ENCODE results near the gene GCLC. TPM values are rescaled to one million over a fixed set of nuclear protein-coding genes. Genes with fewer than 3 reads are reported as not detected.

Gene GCLC
- total RNA-seq, 1 donor from 2014 or later, result 27.1 TPM

DNA sequence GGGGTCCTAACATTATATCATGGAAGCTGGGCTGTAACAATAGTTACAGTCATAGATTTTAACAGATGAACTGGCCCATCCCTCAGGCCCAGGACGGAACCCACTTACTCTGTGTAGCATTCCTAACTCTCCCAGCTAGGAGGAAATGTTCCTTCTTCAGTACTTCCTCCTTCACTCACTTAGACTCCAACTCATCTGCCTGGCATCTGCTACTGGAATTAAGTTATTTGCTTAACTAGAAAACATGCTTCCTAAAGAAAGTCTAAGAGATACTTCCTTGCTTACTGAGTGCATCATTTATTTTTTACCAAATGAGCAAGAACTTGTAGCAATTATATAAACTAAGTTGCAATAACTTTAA, 20.5 kb downstream of the GCLC start:
- no peak for DNase-seq

DNA sequence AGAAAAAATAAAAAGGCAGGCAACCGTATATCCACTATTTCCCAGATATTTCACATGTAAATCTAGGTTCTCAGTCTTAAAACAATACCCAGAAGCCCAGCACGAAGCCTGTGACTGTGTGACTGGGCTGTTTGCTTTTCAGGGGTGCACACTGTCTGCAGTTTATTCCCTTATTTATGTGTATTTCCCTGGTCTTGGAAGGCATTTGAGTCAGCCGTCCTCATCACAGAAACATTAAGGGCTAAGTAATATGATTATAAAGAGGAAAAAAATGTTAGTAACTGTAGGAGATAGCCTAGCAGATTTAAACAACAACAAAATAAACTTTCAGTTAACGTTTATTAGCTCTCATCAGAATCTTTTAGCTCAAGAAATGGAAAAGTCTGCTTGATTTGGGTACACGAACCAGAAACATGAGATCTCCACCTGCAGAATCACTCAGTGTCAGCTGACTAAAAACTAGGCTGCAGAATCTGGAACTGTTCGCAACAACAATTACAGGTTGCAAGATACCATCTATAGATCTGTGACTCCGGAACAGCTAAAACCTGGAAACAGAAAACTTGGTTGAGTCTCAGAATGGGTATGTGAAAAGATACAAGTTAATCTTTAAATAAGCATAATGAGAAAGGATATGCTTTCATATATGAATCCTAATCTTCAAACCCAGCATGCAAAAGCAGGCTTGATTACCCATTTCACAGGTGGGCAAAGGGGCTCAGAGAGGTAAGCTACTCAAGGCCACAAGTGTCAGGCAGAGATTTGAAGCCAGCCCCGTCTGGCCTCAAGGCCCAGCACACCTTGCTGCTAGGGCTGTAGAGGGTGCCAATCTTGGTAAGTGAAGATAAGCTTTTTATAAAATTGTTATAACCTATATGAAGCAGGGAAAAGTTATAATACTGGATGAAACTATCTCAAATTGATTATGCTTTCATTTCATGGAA, 21.1 kb downstream of the GCLC start:
- DNase-seq, result no peak

DNA sequence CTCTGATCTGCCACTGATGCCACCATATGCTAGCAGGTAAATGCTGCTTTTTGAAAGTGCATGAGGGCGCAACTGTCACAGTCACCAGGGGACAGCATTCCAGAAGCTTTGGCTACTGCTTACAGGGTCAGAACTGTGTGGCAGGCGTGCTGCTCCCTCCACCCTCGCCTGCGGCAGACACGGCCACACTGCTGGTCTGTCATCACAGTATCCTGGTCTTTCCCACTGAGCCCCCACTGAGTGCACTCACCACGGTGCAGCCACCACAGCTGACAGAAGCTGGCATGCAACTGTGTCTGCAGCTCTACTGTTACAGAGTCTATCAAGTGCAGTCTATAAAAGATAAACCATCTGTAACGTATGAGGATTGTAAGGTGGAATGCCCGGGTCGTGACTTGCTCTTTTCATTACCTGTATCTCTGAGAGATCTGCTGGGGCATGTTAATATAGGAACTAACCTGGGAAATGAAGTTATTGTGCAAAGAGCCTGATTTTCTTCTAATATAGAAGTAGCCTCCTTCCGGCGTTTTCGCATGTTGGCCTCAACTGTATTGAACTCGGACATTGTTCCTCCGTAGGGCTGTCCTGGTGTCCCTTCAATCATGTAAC, 24.5 kb downstream of the GCLC start:
- no peak for DNase-seq

DNA sequence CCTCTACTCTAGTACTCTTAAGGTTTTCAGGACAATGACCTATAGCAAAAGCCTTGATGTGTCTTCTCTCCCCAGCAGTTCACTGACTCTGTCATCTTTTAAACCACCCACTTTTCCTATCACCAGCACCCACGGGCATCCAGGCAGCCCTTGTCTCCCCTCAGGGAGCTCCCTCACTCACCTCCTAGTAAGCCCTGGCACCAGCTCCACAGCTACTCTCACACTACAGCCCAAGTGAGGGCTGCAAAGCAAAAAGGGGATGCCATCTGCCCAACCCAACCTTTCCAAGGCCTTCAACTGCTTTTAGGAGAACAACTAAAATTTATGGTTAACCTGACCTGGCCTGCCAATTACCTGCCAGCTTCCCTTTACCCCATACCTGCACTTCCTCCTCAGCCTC, 26.0 kb downstream of the GCLC start:
- no peak for DNase-seq

DNA sequence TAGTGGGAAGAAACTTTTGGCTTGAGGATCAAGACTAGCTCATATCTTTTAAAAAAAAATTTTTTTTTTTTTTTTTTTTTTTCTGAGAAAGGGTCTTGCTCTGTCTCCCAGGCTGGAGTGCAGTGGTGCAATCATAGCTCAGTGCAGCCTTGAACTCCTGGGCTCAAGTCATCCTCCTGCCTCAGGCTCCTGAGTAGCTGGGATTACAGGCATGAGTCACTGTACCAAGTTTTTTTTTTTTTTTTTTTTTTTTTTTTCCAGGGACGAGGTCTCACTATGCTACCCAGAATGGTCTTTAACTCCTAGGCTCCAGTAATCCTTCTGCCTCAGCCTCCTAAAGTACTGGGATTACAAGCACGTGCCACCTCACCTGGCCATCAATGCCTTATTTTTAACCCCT, 27.9 kb downstream of the GCLC start:
- no peak for DNase-seq

DNA sequence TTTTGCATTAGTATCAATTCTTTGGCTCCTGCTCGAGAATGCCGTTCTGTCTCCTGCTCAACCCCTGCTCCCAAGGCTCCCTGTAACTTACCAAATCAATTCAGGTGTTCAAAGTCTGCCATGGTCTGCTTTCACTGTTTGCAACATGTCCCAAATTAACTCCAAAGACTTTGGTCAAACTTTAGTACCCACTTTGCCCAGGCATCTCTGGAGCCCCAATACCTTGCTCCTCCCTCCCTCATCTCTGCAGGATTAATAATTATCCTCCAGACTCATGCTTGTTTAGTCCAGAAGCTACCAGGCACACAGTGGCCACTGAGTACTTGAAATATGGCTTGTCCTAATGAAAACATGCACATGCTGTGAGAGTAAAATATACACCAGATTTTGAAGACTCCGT, 30.2 kb downstream of the GCLC start:
- no peak for DNase-seq

DNA sequence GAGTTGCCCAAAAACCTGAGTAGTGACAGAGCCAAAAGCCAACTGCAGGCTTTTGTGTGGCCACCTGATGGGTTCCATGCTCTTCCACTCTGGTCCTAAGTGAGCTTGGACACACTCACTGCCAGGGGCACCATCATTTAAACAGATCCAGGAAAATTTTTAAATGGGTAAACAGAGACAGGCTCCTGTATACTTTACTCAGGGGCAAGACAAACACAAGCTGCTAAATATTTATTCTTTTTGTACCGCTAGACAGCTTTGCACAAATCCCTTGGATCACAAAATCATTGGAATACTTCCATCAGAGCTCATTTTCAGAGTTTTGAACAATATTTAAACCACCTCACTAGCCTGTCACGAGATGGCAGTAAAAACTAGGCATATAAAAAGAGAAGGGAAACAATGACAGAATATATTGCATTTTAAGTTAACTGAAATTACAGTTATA, 31.4 kb downstream of the GCLC start:
- no peak for DNase-seq

DNA sequence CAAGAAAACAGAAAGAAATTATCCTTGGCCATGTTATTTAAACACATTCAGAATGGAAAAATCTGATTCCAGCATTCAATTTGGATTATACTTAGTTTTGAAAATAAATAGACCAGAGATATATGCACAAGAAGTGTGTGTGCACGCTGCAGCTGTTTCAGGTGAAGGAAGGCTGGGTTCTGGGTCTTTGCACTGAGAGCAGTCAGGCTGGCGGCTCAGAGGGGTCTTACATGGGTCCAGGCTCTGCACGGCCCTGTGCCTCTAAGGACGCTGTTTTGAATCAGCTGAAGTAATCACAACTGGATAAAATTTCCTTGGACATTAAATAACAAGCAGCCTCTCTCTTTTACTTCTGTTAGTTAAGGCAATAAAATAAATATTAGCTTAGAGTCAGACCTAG, 31.8 kb downstream of the GCLC start:
- DNase-seq, result no peak

DNA sequence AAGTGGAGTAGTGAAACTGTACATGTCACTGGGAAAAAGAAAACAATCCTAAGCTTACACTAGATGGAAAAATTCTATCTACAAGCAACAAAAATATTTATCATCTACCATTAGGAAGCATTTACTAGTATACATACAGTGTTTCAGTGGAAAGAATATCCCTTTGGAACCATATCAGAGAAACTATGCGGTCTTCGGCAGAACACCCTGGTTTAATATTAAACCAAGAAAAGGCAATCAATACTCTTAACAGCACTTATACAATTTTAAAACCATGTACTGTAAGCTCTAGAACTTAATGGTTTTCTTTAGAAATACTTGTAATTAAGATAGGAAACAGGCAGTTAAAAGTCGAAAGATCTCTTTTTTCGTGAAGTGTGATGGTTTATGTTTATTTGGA, 32.3 kb downstream of the GCLC start:
- DNase-seq, result no peak

DNA sequence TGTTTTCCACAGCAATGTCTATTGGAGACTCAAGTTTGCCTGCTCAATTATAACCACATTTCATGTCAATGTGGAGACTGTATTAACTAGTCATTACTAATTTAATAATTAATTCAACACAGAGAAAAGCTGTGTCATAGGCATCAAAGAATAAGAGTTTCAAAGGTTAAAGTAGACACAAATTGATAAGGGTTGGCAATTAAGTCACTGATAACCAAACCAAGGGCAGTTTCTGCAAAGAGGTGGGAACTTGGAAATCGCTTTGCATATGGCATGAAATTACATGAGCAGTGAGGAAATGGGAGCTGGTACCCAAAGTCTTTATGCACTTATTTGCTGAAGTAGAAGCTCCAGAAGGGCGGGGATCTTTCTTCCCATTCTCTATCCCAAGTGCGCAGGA, 34.2 kb downstream of the GCLC start:
- no peak for DNase-seq

DNA sequence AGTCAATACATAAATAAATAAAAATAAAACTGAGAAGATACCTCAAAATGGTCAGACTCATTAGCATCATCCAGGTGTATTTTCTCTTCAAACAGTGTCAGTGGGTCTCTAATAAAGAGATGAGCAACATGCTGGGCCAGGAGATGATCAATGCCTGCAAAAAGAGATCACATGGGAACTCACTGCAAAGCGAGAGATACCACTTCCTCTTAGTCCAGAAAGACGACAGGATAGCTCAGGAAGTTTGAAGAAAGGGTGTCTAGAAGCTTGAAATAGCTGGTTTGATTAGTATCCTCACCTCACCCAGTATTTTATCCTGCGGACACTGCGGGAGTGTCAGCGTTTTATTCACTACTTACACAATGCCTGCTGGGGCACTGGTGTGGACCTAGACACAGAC, 38.0 kb downstream of the GCLC start:
- no peak for DNase-seq

DNA sequence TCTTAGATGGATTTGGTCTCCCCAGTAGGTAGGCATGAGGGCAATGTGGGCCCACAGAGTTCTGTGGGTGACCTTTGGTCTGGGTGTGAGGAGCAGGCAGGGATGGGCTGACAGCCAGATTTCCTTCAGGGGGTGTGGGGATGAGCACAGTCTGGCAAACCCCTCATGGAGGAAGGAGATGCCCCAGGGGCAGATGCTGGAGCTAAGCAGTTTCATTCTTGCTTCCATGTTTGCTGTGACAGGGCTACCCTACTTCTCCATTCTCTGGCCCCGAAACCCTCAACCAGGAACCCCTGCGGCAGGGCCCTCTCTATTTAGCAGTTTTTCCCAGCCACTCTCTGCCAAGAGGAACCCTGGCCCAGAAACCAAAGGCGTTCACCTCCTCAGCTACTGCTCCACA, 40.4 kb downstream of the GCLC start:
- DNase-seq, result no peak

DNA sequence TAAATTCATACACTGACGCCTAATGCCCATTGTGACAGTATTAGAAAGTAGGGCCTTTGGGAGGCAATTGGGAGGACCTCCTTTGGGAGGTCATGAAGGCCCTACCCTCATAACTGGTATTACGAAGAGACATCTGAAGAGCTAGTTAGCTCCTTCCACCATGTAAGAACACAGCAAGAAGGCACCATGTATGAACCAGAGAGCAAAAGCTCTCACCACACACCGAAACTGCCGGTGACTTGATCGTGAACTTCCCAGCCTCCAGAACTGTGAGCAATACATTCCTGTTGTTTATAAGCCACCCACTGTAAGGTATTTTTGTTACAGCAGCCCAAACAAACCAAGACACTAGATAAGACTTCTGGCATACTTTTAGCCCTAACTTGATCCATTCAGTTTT, 41.8 kb downstream of the GCLC start:
- no peak for DNase-seq

DNA sequence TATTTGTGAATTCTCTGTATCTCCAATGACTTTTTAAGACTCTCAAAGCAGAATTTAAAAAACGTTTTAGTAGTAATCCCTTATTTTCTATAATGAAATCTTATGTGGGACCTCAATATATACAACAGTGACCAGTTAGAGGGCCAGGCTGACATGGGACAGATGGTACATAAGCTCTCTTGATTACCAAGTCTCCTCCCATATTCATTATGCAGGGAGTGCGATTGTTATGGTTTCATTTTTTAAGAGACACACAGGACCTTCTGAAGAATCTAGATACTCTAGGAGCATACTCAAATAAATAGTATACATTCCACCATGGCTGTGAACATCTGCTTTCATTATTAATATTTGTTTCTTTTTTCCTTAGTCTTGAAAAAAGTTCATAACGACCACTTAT, 43.5 kb downstream of the GCLC start:
- no peak for DNase-seq

DNA sequence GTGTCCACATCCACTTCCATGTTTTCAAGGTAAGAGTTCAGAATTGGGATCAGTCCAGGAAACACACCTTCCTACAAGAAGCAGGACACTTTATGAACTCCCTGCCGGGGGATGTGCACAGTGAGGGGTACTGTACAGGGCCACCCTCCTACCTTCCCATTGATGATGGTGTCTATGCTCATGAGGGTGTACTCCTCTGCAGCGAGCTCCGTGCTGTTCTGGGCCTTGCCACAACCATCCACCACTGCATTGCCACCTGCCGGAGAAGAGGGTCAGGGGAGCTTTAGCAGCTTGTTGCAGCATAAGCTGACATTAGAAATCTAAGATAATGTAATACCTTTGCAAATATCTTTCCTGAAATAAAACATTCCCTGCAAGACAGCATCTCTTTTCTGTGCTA, 44.8 kb downstream of the GCLC start:
- DNase-seq, result no peak

DNA sequence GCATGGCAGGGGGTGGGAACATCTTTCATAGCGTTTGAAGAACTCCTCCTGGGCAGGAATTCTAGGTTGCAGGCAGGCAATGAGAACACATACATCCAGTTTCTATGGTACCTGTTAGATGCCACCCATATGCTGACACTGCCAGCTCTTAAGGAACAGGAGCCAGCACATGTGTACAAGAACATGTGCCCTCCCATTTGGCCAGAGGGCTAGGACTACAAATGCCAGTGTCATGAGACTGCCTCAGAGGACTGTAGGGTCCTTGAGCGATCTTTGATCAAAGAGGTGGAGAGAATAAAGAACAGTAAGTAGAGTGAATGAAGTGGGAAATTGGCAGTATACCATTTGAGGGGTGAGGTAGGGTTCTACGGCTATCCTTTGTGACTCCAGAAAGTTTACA, 45.8 kb downstream of the GCLC start:
- DNase-seq, result no peak

DNA sequence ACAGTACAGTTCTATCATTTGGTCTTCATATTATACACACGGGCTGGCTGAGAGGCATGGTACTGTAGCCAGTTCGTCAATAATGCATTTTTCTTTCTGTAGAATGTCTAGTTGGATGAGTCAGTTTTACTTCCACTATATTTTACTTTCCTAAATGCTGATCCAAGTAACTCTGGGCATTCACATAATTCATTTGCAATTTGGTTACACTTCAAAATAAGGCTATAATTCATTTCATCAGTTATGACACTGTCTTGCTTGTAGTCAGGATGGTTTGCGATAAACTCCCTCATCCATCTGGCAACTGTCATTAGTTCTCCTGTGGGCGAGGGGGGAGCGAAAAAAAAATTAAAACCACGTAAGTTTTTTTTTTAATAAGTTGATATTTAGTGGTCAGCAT, 46.3 kb downstream of the GCLC start:
- no peak for DNase-seq

DNA sequence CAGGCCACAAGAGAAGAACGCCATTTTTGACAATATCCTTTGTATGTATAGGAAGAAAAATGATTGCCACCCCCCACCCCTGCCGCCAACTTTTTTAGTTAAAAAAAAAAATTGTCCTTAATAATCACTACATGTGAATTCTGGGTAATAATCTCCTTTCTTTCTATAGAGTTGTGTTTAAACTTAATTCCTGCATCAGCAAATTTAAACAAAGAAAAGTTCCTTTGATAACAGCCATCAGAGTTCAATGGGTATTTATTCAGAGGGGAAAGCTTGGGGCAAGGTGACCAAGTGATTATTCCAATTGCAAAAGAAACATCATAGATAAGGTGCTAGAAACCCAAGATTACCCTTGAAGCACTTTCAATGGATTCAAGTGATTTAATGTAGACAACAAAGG, 47.0 kb downstream of the GCLC start:
- DNase-seq, result no peak

DNA sequence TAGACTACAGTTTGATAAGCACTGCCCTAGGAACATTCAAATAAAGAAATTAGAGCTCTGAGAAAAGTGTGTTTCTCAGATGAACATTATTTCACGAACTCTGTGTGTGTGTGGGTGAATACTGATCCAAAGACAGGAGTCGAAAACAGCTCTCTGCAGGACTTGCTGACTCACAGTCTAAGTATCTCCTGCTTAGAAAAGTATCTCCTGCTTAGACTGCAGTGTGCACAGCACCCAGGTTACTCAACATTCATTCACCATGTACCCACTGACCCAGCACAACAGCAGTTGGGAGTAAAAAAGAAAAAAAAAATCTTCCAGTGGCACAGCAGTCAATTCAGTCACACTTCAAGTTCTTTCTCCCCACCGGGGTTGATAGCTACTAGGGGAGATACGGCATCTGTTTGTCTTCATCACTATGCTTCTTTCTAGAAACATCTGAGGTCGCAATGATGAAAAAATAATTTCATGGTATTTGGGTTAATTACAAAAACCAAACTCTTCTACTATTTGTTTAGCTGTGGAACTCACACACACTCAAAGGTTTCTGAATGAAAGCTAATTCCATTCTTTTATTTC, 48.0 kb downstream of the GCLC start:
- DNase-seq, result no peak

DNA sequence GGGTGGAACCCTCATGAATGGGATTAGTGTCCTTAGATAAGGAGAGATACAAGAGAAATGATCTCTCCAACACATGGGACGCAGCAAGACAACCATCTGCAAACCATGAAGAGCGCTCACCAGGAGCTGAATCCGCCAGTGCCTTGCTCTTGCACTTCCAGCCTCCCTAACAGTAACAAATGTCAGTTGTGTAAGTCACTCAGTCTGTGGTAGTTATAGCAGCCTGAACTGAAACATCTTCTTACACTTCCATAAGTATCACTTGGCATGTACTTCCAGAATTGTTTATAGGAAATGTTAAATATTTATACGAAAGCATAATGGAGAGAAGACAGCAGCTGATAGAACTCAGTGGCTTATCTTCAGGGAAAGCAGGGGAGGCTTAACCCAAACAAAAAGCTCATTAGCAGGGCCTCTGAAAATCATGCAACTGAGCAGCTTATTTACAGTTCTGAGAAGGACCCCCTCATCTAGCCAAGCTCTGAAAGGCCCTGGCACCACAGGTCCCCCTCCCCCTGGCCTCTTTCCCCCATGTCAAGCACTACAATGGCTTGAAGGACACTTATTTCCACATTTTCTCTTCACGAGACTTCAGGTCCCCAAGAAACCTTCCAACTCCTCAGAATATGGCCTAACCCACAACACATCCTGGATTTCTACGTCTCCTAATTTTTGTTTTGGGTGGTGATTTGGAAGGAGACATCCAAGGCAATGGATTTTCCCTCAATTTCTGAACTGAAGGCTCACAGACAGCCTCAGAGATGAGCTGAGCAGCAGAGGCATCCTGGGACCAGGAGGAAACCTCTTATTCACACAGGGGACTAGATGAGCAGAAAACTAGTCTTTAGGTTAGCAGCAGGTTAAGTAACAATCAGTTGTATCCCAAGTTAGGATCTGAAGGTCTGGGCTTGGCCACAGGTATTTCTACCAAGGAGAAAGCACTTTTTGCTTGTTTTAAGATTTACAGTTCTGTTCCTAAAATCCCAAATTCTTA, 49.1 kb downstream of the GCLC start:
- DNase-seq, result no peak

DNA sequence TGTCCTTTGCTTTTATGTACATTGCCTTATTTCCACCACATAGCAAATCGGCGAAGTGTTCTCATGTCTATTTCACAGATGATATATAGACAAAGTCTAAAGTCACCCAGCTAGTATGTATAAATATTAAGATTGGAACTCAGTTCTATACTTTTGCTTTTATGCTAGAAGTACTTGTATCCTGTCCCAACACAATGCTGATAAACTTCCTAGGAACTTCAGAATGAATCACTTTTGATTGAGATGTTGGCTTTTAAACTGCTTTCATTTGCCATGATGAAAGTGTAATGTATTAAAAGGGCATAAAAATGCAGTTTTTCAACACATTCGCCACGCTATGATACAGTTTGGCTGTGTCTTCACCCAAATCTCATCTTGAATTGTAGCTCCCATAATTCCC, 50.8 kb downstream of the GCLC start:
- no peak for DNase-seq

DNA sequence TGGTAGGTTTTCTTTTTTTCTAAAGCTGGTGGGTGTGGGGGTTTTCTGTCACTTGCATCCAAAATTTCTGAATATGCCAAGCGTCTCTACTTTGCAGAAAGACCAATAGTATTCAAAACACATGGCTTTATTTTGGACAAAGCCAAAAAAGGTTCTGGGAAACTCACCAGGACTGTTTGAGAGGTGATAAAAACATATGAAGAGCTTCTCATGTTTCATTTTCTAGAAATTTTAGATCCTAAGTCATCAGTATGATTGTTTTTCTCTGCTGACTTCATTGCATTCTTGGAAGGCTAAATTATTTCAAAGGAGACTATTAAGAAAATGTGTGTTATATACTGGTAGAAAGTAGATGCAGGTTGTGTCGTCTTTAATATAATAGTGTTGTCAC, 51.3 kb downstream of the GCLC start:
- DNase-seq, result no peak
